Nephron (organoid): ENCODE results near the gene CFAP54.
"Not testable (repeated sequence)": the region's sequence is repeated elsewhere in the genome, so short reads cannot be mapped to it uniquely, and the experiment has no call there.

Experiments
- H3K27ac Mint-ChIP-seq, 3 experiments: 2 replicates each; pipeline ENCODE4 v1.8.0; 2020; ENCODE audit warnings: mixed read lengths in 3 of 3, mild to moderate bottlenecking in 2 of 3, moderate library complexity in 1 of 3
- H3K27me3 Mint-ChIP-seq: 2 replicates; pipeline ENCODE4 v1.8.0; 2021; ENCODE audit warnings: low read depth, mild to moderate bottlenecking, moderate library complexity, mixed read lengths
- H3K36me3 Mint-ChIP-seq: 2 replicates; pipeline ENCODE4 v1.8.0; 2020; ENCODE audit warnings: low read depth, mixed read lengths
- H3K4me1 Mint-ChIP-seq: 2 replicates; pipeline ENCODE4 v1.8.0; 2020; ENCODE audit warnings: mixed read lengths
- H3K4me3 Mint-ChIP-seq, 3 experiments: 2 replicates each; pipeline ENCODE4 v1.8.0; 2020; ENCODE audit warnings: mild to moderate bottlenecking in 3 of 3, mixed read lengths in 3 of 3, moderate library complexity in 2 of 3
- H3K9me3 Mint-ChIP-seq: 2 replicates; pipeline ENCODE4 v1.8.0; 2020; ENCODE audit warnings: mixed read lengths
- CTCF ChIP-seq, 3 experiments: fragments of 200-600 bp; sonication (generic); IDR thresholded peaks; one replicate each; pipeline ENCODE4 v1.5.0; 2021; ENCODE audit warnings: antibody characterized with exemption in 3 of 3; ENCODE audit not compliant: unreplicated experiment in 3 of 3

The CFAP54 gene

GRCh38 chr12:96701856-96702255 is 212.5 kb downstream of the CFAP54 start:
- H3K4me3 Mint-ChIP-seq: no peak overlapping the region

GRCh38 chr12:96710127-96710745 is 220.9 kb downstream of the CFAP54 start:
- Mint-ChIP-seq H3K36me3 (no peaks in the 10 kb centered on the region), H3K27ac (no peak overlapping the region), H3K4me3 (no peak overlapping the region), H3K4me1 (no peaks in the 10 kb centered on the region), H3K9me3 (no peaks in the 10 kb centered on the region), H3K27me3 (no peaks in the 10 kb centered on the region)
- no peak for TF ChIP-seq CTCF (IDR thresholded peaks at IDR 0.05; ENCODE audit: unreplicated experiment in 3 of 3)

More at GRCh38 chr12:96701856-96702255, 212.5 kb downstream of the CFAP54 start:
- no peaks in the 10 kb centered on the region for H3K9me3 Mint-ChIP-seq
- no peak for TF ChIP-seq CTCF (IDR thresholded peaks at IDR 0.05; ENCODE audit: unreplicated experiment in 3 of 3)
- H3K27ac Mint-ChIP-seq: no peak overlapping the region
- no peaks in the 10 kb centered on the region for H3K4me1 Mint-ChIP-seq
- no peaks in the 10 kb centered on the region for H3K27me3 Mint-ChIP-seq
- H3K36me3 Mint-ChIP-seq: no peaks in the 10 kb centered on the region

- Mint-ChIP-seq H3K27me3 (no peaks in the 10 kb centered on the region), H3K4me1 (no peaks in the 10 kb centered on the region), H3K36me3 (no peaks in the 10 kb centered on the region)
Measured at GRCh38 chr12:96711364-96711763, 222.0 kb downstream of the CFAP54 start.

GRCh38 chr12:96714199-96714598 is 224.8 kb downstream of the CFAP54 start:
- no peak for TF ChIP-seq CTCF (IDR thresholded peaks at IDR 0.05; ENCODE audit: unreplicated experiment in 3 of 3)
- Mint-ChIP-seq H3K4me1 (no peaks in the 10 kb centered on the region), H3K9me3 (no peaks in the 10 kb centered on the region), H3K36me3 (no peaks in the 10 kb centered on the region), H3K27me3 (no peaks in the 10 kb centered on the region), H3K4me3 (no peak overlapping the region), H3K27ac (no peak overlapping the region)

More at GRCh38 chr12:96711364-96711763, 222.0 kb downstream of the CFAP54 start:
- no peak for TF ChIP-seq CTCF (IDR thresholded peaks at IDR 0.05; ENCODE audit: unreplicated experiment in 3 of 3)
- H3K4me3 Mint-ChIP-seq: no peak overlapping the region
- no peak overlapping the region for H3K27ac Mint-ChIP-seq
- no peaks in the 10 kb centered on the region for H3K9me3 Mint-ChIP-seq

GRCh38 chr12:96719660-96720362 is 230.4 kb downstream of the CFAP54 start:
- H3K27ac Mint-ChIP-seq: peak overlapping the region in 1 of 3 experiments; percentile 24
- H3K9me3 Mint-ChIP-seq: no peaks in the 10 kb centered on the region
- H3K4me1 Mint-ChIP-seq: no peaks in the 10 kb centered on the region
- no peaks in the 10 kb centered on the region for H3K36me3 Mint-ChIP-seq
- no peak for TF ChIP-seq CTCF (IDR thresholded peaks at IDR 0.05; ENCODE audit: unreplicated experiment in 3 of 3)
- H3K4me3 Mint-ChIP-seq: peak overlapping the region in 2 of 3 experiments; percentile 57 to 62
- no peaks in the 10 kb centered on the region for H3K27me3 Mint-ChIP-seq

- no peaks in the 10 kb centered on the region for H3K27me3 Mint-ChIP-seq
- no peak for TF ChIP-seq CTCF (IDR thresholded peaks at IDR 0.05; ENCODE audit: unreplicated experiment in 3 of 3)
- peak overlapping the region in 2 of 3 experiments; percentile 57 to 62 for H3K4me3 Mint-ChIP-seq
- no peaks in the 10 kb centered on the region for H3K36me3 Mint-ChIP-seq
- no peaks in the 10 kb centered on the region for H3K9me3 Mint-ChIP-seq
- H3K4me1 Mint-ChIP-seq: no peaks in the 10 kb centered on the region
- peak overlapping the region in 1 of 3 experiments; percentile 24 for H3K27ac Mint-ChIP-seq
Measured at GRCh38 chr12:96720363-96720705, 231.0 kb downstream of the CFAP54 start.

- not testable (repeated sequence) for H3K4me3 Mint-ChIP-seq, H3K36me3 Mint-ChIP-seq, H3K9me3 Mint-ChIP-seq, H3K27me3 Mint-ChIP-seq, H3K27ac Mint-ChIP-seq, H3K4me1 Mint-ChIP-seq
Measured at GRCh38 chr12:96729466-96729865, 240.1 kb downstream of the CFAP54 start.
